Measurements from ENCODE around the gene AEBP2.

- no peak for TF ChIP-seq CTCF (IDR thresholded peaks at IDR 0.05; ENCODE audit: low read length)
- TF ChIP-seq EZH2phosphoT487 (IDR thresholded peaks at IDR 0.05; ENCODE audit: low read length), result no peak
- TF ChIP-seq EZH2 (optimal IDR thresholded peaks at IDR 0.05; ENCODE audit: low read depth, low read length), result no peak
Observed at GRCh38 chr12:19412844-19413243, 26.4 kb upstream of the AEBP2 start.
